HepG2 (cell line): ENCODE measurements around the gene PLIN3. TPM values are rescaled to one million over a fixed set of nuclear protein-coding genes. Genes with fewer than 3 reads are reported as not detected.

Source experiments
- CSRNP2 ChIP-seq: sonication (generic); formaldehyde crosslinking; conservative IDR thresholded peaks from 2 replicates; pipeline ENCODE4 v1.8.0; 2022; ENCODE audit warnings: low read depth, missing genetic modification reagents
- GATA4 ChIP-seq: sonication (generic); IDR thresholded peaks from 2 replicates; pipeline ENCODE4 v1.6.1; 2016; ENCODE audit warnings: antibody characterized with exemption, low read depth, borderline replicate concordance
- GPN1 ChIP-seq: sonication (generic); formaldehyde crosslinking; IDR thresholded peaks from 2 replicates; pipeline ENCODE4 v1.5.1; 2020; ENCODE audit warnings: missing genetic modification reagents, borderline replicate concordance
- HDAC2 ChIP-seq: sonication (generic); formaldehyde crosslinking; IDR thresholded peaks from 2 replicates; pipeline ENCODE4 v1.4.0; 2020; ENCODE audit warnings: missing genetic modification reagents
- HNRNPLL ChIP-seq: fragments of 200-400 bp; formaldehyde crosslinking; IDR thresholded peaks from 2 replicates; pipeline ENCODE4 v1.6.1; 2017; ENCODE audit warnings: mild to moderate bottlenecking, low read depth, low read length; ENCODE audit not compliant: poor library complexity, severe bottlenecking
- HOXA7 ChIP-seq: sonication (generic); formaldehyde crosslinking; IDR thresholded peaks from 2 replicates; pipeline ENCODE4 v1.8.1; 2022; ENCODE audit warnings: mild to moderate bottlenecking, missing genetic modification reagents, moderate library complexity
- JARID2 ChIP-seq: sonication (generic); formaldehyde crosslinking; IDR thresholded peaks from 2 replicates; pipeline ENCODE4 v1.8.1; 2023; ENCODE audit warnings: missing genetic modification reagents, inconsistent platforms; ENCODE audit not compliant: insufficient replicate concordance
- RBM39 ChIP-seq: fragments of 200-400 bp; formaldehyde crosslinking; IDR thresholded peaks from one replicate; pipeline ENCODE4 v1.6.1; 2018; ENCODE audit warnings: antibody characterized with exemption, mild to moderate bottlenecking, low read depth, low read length; ENCODE audit not compliant: poor library complexity, severe bottlenecking
- SNAPC4 ChIP-seq: sonication (generic); formaldehyde crosslinking; IDR thresholded peaks from 2 replicates; pipeline ENCODE4 v1.4.0; 2020; ENCODE audit warnings: mild to moderate bottlenecking, missing genetic modification reagents
- ZNF512B ChIP-seq: sonication (generic); formaldehyde crosslinking; IDR thresholded peaks from 2 replicates; pipeline ENCODE4 v1.5.1; 2020; ENCODE audit warnings: missing genetic modification reagents, mild to moderate bottlenecking, borderline replicate concordance
- ZNF563 ChIP-seq: sonication (generic); formaldehyde crosslinking; IDR thresholded peaks from 2 replicates; pipeline ENCODE4 v1.8.0; 2022; ENCODE audit warnings: mild to moderate bottlenecking, moderate library complexity, missing genetic modification reagents
- ZNF639 ChIP-seq: conservative IDR thresholded peaks from 2 replicates; pipeline ENCODE4 v1.6.1; 2018; ENCODE audit warnings: missing genetic modification reagents
- polyA plus RNA-seq, 8 experiments: library from polyadenylated mRNA; depleted of rRNA in 3 of 8; stranded (reverse) in 7 of 8; unstranded in 1 of 8; fragments of >200 nt; fragmentation: Illumina TruSeq in 4 of 8; extraction: Trizol in 4 of 8; gene quantifications; 2 replicates each; pipeline versions ENCODE4 v1.2.1 to v1.2.3, GENCODE V29; 2011 to 2016; ENCODE audit warnings: low read depth in 4 of 8, missing spikeins in 1 of 8, mixed read lengths in 1 of 8; ENCODE audit not compliant: insufficient read depth in 1 of 8
- total RNA-seq, 5 experiments: library from RNA; depleted of rRNA; stranded (reverse); fragments of >200 nt; fragmentation: Illumina TruSeq; extraction: Trizol; gene quantifications; 2 replicates each; pipeline ENCODE4 v1.2.3, GENCODE V29; 2016; ENCODE audit warnings: low read depth in 1 of 5
- TF ChIP-seq, protein P1 (sequence below): sonication (generic); formaldehyde crosslinking; IDR thresholded peaks from 2 replicates; pipeline ENCODE4 v1.9.0; 2022; ENCODE audit warnings: low read depth, missing genetic modification reagents
- TF ChIP-seq, protein P2 (sequence below): sonication (generic); formaldehyde crosslinking; IDR thresholded peaks from 2 replicates; pipeline ENCODE4 v1.4.0; 2020; ENCODE audit warnings: mild to moderate bottlenecking, missing genetic modification reagents

The PLIN3 gene
- total and polyA plus RNA-seq, 2 of the 13 experiments (the other 11 are each of a cell fraction or from before 2014, with no cell fraction given) = 49.3 to 57.9 TPM

GRCh38 chr19:4815426-4816201 lies 51.9 kb downstream of the PLIN3 start (continued):
- TF ChIP-seq ZNF563 (CRISPR knock-in tag) = no peak; the same call in 1 of the 2 replicates
- TF ChIP-seq, protein P1, sequence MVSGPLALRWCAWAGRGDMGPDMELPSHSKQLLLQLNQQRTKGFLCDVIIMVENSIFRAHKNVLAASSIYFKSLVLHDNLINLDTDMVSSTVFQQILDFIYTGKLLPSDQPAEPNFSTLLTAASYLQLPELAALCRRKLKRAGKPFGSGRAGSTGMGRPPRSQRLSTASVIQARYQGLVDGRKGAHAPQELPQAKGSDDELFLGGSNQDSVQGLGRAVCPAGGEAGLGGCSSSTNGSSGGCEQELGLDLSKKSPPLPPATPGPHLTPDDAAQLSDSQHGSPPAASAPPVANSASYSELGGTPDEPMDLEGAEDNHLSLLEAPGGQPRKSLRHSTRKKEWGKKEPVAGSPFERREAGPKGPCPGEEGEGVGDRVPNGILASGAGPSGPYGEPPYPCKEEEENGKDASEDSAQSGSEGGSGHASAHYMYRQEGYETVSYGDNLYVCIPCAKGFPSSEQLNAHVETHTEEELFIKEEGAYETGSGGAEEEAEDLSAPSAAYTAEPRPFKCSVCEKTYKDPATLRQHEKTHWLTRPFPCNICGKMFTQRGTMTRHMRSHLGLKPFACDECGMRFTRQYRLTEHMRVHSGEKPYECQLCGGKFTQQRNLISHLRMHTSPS (CRISPR knock-in tag) = no peak
- TF ChIP-seq HOXA7 = no peak
- peak; percentile 57; the same call in 1 of the 2 replicates for TF ChIP-seq HDAC2
- TF ChIP-seq ZNF512B (CRISPR knock-in tag) = no peak
- no peak for TF ChIP-seq SNAPC4
- no peak for TF ChIP-seq HNRNPLL
- no peak for TF ChIP-seq CSRNP2 (CRISPR knock-in tag)
- TF ChIP-seq ZNF639 (CRISPR knock-in tag) = no peak
- no peak for TF ChIP-seq GATA4
- TF ChIP-seq RBM39 = peak; percentile 11
- no peak for TF ChIP-seq GPN1 (CRISPR knock-in tag)
- TF ChIP-seq JARID2 (CRISPR knock-in tag) = peak; percentile 38
- TF ChIP-seq, protein P2, sequence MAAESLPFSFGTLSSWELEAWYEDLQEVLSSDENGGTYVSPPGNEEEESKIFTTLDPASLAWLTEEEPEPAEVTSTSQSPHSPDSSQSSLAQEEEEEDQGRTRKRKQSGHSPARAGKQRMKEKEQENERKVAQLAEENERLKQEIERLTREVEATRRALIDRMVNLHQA = no peak
